GM19463 (cell line): ENCODE data around the gene AUNIP.
A peak's percentile ranks its signal among the peaks of the same experiment; 100 is the strongest.

ENCODE experiments used
- ATAC-seq: cut with Tn5 transposase; IDR thresholded peaks from one replicate; pipeline ENCODE4 v1.9.1; 2021; ENCODE audit warnings: mild to moderate bottlenecking, moderate library complexity; ENCODE audit not compliant: unreplicated experiment

Gene AUNIP

DNA sequence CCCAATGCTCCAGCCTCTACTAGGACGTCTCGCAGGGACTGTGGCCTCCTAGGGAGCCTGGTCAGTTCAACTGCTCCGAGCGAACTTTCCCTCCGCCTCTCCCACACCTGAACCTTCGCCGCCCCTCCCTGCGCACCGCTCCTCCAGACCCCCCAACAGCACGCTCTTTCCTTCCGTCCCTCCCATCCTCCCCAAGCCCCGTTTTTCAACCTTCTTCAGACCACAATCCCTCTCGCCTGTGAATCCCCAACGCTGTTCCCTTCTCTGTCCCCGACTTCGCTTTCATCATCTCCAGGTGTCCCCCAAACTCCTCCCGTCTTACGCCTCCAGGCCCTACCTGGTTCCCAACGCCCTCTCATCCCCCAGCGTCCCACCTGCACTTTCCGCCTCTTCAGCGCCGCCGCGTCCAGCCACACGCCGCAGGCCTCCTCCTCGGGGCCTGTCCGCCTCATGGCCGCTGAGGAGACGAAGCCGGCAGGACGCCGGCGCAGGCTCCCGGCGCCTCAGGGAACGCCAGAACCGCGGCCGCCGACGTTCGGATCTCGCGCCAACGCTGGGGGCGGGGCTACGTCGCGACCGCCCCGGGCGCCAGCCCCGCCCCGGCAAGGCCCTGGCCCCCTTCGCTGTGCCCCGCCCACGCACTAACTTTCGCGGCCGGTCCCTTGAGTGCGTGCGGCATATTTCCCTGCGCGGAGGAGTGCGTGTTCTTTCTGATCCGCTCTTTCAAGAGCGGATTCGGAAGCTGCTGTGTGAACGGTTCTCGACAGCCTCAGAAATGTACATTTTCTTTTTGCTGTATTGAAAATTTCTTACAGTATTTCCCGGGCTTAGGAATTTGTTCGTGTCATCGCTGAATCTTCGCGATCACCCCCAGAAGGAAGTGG, at the start of gene AUNIP:
AUNIP (minus strand) TSS at position 552 of the 884 bp plus-strand sequence; CDS start at position 452, 100 bp downstream.
- ATAC-seq = peak; percentile 92

DNA sequence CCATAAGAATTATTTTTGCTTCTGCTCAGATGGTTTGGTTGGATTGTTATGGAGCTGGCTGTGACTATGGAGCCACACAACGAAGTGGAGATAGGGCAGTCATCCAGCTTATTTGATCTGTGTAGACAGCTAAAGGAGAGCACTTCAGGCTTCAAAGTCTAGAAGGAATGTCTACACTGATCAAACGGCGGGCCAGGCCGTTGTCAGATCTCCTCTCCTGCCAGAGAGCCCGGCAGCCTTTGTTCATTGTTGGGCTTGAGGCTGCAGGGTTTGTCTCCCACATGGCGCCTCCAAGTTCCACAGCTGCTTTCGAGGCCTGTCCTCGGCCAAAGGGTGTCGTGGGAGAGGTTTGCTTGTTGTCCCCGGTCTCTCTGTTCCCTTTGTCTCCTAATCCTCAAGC, 49.8 kb upstream of the AUNIP start:
- no peak for ATAC-seq

DNA sequence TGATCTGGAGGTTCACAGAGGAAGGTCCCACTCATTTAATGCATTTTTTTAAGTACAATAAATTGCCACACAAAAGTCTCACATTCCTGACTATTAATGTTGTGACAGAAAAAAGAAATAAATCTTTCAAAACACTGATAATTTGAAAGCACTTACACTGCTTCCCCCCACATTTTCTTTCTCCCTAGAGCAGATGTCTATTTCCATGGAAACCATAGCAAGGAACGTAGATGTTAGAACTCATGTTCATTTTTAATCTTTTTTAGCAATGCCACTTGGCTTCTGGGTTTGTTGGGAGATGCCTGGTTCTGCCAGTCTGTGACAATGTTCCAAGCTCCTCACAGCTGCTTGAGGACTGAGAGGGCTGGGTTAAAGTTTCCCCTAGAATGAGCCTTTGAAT, 48.9 kb upstream of the AUNIP start:
- ATAC-seq = no peak

DNA sequence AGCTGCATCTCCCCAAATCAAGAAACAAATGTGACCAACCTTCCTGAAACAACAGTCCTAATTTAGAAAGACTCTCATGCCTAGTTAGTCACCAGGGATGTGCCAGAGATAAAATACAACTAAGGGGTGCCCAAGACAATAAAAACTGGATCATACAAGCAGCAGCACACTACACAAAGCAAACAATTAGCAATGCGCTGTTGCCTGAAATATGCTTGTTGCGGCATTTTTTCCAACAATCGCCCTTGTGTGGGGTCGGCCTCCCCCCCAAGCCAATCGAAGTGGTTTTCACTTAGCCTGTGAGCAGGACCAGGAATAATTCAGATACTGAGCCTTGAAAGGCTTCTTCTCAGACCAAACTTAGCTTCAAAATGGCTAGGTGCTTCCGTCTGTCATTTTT, 48.3 kb upstream of the AUNIP start:
- no peak for ATAC-seq

DNA sequence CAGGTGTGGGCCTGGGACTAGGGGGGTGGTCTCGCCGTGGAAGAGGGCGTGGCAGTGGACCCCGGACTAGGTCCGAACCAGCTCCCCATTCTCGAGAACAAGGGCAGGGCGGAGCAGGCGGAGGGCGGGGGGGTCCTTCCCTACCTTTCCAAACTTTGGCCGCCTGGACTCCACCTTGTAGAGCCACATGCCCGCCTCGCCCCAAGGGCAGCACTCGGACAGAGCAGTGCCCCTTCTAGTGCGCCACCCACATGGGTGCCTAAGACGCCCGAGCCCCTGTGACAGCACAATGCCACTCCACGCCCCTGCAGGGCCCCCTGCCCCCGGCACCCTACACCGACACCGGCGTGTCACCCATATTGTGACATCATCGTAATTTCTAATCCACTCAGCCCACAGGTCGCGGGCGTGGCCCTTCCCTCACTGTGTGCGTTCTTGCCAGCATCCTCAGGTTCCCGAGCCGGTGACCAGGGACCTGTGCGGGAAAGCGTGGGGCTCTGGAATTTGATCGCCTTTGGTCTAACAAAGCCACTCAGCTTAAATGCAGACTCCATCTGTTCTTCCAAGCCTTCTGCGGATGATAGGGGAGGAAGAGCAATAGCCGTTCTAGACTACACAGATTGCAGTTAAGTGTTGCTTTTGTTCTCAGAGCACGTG, 47.5 kb upstream of the AUNIP start:
- no peak for ATAC-seq

DNA sequence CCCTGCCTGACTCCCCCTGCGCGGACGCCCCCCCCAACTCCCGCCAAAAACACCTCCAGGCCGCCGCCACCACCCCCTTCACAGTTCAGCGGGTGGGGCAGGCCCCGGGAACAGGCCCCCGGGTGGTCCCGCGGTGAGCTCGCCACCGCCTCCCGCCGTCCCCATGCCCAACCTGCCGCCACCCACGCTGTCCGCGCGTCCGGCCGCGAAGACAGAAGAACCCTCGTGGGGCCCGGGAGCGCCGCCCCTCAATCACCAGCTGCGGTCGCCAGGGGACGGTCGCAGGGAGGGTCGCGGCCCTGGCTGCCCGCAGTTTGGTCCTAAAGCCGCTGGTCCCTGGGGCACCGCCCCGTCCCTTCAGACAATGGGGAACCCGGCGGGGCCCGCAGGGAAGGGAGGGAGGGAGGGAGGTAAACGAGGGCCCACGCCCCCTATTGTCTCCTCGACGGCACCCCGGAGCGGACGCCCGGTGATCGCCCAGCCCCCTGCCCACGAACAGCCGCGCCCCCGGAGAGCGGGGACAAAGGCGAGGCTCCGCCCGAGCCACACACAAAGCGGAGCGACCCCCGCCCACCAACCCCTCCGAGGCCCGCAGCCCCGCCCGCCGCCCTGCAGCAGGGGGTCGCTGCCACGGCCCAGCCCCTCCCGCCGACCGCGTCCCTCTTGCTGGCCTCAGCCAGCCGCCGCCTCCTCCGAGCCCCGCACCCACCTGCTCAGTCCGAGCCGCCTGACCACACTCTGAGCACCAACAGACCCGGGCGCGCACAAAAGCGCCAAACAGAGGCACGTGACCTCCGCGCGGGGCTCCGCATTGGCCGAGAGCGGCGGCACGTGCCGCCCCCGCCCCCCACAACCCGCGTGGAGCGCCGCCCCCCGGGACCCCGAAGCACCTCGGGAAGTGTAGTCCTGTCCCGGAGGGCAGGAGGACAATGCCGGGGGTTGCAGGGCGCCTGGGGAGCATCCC, 46.7 kb upstream of the AUNIP start, which contains the start of gene STMN1:
STMN1 (minus strand) TSS at position 740 of the 964 bp plus-strand sequence. CDS start 1,743 bp downstream, outside the sequence.
- peak; percentile 54 for ATAC-seq

GRCh38 chr1:25904943-25905679, 45.9 kb upstream of the AUNIP start:
- peak; percentile 78 for ATAC-seq

- no peak for ATAC-seq
These were observed 44.7 kb upstream of the AUNIP start for GRCh38 chr1:25903986-25904385.

DNA sequence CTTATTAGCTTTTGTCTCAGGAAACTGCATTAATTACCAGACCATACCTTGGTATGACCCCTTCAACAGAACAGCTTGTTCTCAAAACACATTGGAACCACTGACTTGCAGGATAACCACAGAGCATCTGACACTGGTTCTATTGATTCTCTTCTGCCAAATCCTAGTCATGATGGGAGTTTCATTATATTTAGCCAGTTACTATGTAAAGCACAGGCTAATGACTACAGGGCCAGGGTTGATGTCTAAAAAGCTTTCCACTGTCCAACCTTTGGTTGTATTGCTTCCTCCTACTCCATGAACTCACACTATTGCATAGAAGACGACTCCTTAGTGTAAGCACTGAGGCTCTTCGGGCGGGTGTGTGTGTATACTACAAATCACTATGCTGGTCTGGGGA, 43.2 kb upstream of the AUNIP start:
- no peak for ATAC-seq

GRCh38 chr1:25900219-25900618, 41.0 kb upstream of the AUNIP start:
- ATAC-seq = no peak

DNA sequence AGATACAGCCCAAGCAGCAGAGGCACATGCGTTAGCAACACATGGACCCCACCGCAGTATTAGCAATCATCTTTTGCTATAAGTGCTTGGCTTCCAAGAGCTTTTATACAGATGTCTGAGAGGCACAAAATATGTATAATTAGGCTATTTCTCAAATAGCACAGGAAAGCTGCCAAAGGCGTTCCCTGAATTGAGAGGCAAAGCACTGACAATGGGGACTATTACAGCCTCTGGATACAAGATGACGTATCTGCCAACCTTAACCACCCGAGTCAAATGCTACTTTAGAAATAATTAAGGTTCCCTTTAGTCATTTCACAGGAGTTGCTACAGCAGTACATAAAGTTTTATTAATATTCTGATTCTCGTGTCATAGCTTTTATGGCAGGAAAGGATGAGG, 40.5 kb upstream of the AUNIP start:
- no peak for ATAC-seq

DNA sequence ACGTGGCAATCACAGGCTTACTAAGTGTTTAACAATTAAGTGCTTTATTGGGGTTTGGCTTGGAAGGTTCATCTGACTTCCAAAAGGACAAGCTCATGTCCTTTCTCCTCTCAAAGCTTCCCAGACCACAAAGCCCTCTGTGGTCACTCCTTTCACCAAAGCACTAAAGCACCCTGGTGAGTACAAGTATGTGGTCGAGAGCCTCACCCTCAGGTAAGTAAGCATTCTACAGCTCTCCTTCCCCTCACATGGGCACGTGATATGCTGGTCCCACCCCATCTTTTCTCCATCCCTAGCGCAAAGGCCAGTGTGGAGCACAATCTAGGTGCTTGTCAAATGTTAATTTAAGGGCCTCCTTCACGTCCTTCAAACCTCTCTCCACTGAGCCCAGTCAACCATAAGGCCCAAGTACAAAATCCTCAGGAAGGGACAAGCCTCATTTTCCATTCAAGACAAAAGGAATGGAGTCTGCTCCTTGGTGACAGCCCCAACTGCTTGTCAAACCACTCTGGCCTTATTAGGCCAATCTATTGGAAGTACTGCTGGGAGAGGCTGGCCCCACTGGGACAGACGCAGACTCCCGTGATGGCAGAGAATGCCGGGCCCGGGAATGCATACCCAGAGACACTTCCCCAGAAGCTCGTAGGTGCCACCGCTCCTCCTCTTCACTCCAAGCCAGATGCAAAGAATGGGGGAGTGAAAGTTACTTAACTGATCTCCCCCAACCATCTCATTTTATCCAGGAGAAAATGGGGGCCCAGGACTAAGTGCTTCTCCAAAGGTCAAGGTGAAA, 39.2 kb upstream of the AUNIP start:
- no peak for ATAC-seq

- no peak for ATAC-seq
These were observed 38.5 kb upstream of the AUNIP start for GRCh38 chr1:25897754-25898153.

DNA sequence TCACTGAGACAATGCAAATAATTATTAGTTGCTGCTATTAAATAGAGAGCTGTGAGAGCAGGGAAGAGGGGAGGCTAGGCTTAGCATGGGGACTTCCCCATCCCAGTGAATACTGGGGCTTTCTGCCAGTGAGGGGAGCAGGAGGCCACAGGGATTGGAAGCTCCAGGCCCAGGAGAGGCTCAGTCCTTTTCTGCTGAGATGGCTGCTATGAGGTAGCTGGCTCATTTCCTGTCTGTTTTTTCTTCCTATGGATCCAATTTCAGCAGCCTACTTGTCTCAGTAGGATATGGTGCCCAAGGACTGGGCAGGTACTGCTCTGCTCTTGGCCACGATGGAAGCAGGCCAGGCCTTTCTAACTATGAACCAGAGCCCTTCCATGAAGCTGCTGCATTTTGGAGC, 37.0 kb upstream of the AUNIP start:
- no peak for ATAC-seq

DNA sequence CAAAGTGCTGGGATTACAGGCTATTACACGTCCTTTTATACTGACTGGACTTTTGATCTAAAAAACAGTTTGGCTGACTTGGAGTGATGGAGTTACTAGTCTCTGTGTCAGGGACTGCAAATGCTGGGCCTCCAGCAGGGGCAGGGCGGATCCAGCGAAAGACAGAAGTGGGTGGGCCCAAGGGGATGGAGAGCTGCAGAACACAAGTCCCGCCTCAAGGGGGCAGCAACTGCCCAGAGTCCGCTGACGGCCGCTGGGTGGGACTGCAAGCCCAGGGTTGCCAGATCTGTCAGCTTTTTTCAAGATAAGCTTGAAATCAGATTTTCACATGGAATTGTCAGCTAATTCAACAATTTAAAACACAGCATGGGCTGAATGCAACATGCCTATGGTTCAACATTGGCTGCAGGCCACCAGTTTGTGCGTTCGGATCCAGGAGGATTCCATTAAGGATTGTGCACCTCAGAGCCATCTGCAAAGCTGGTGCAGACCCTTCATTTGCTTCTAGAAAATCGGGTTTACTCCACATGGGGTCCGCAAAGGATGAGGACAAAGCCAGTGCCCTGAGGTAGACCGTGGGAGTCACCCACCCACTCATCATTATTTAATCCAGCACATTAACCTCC, 36.2 kb upstream of the AUNIP start:
- ATAC-seq = peak; percentile 85

DNA sequence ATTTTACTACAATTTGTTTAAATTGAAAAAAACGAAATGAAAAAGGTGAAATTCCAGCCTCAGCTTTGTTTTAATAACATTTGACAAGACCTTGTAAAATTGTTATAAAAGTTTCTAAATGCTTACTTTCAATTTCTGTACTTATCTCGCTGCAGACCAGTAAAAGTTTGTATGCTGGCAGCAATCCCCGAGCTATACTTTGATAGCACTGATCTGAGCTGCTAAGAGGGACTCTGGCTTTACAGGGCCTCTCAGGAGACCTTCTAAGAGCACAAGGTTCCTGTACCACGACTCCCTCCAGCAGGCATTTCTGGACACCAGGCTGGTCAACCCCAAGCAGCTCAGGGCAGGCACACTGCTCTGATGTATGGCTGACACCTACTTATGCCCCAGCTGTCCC, 33.9 kb upstream of the AUNIP start:
- no peak for ATAC-seq

DNA sequence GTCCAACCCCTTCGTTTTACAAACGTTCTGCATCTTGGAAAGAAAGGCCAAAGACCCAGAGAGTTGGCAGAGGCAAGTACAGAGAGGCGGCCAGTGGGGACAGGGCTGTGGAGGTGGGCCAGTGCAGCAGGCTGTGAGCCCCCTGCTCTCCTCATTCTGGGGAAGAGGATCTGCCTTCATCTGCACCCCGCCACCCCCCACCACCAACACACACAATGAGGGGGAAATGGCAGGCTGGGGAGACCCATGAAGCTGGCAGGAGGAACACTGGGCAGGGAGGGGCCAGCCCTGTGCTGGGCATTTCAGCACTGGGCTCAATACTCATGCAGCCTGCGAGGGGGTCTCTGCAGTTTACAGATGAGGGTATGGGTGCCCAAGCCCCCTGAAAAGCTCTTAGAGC, 32.3 kb upstream of the AUNIP start:
- no peak for ATAC-seq

DNA sequence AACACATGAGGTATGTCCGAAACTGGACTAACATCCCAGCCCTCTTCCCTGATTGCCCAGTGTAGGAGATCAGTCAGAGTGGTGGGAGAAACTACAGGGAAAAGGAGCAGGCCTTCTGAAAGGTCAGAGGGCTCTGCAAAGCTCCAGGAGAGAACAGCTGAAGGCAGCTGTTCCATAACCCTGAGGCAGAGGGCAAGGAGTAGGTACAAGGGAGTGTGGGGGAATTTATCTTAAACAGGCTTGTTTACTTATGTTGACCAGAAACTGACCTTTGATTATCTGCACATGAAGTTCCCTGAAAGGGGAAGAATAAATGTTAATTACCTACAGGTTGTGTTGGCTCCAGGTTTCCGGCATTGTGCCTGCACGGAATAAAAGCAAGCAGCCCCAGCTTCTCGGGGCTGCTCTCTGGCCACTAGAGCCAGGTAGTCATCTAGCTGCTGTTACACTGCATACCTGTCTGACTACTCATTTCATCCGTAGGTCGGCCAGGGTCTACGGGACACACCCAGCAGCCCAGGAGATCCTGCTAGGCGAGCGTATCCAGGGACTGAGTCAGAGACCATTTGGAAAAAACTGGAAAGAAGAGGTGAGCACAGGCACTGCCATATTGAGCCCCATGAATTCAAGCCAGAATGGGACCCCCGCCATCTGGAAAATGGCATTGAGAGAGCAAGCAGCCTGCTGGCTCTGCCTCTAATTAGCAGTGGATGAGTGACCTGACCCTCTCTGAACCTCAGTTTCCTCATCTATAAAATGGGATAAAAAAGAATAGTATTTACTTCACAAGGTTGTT, 31.2 kb upstream of the AUNIP start:
- no peak for ATAC-seq
